ENCODE data around the gene ROR2. TPM values are rescaled to one million over a fixed set of nuclear protein-coding genes. Genes with fewer than 3 reads are reported as not detected.

Gene ROR2
- total RNA-seq, 2 donors from 2014 or later, result 37.2 to 43.9 TPM

GRCh38 chr9:91834740-91835139, 115.3 kb downstream of the ROR2 start:
- TF ChIP-seq POLR2A (IDR thresholded peaks at IDR 0.05), result no peak
- no peak for TF ChIP-seq CTCF (IDR thresholded peaks at IDR 0.05)
- TF ChIP-seq POLR2AphosphoS5 (IDR thresholded peaks at IDR 0.05), result peak; percentile 12
- Histone ChIP-seq H3K27me3 (replicated peaks; ENCODE audit: insufficient read depth) (no peaks in the 10 kb centered on the region), H3K4me1 (replicated peaks) (peaks cover 20% of the 10 kb centered on the region), H3K9me3 (no peaks in the 10 kb centered on the region), H3K27ac (peak overlapping the region in 1 of 2 donors; percentile 93), H3K4me3 (no peak overlapping the region), H3K36me3 (no peaks in the 10 kb centered on the region)
- 11% methylated on average over 3 of the region's 3 CpGs for WGBS
- no peak for DNase-seq (ENCODE audit: low spot score)
- intact Hi-C loops (cut with DNase I), result loop anchor here (5.0 kb wide), 2 partner anchors 38 to 57 kb away; no protein-coding TSS in a partner anchor

- TF ChIP-seq POLR2AphosphoS5 (IDR thresholded peaks at IDR 0.05), result no peak
- TF ChIP-seq POLR2A (IDR thresholded peaks at IDR 0.05), result no peak
- no peak for TF ChIP-seq CTCF (IDR thresholded peaks at IDR 0.05)
- no peaks in the 10 kb centered on the region for H3K9me3 ChIP-seq
- intact Hi-C loops (cut with DNase I), result no loop called here
- WGBS, result 33% methylated on average over 7 of the region's 7 CpGs
- peak overlapping the region; percentile 34 to 37 for H3K27ac ChIP-seq
- peaks cover 20% of the 10 kb centered on the region for H3K4me1 ChIP-seq (replicated peaks)
- H3K27me3 ChIP-seq (replicated peaks; ENCODE audit: insufficient read depth), result no peaks in the 10 kb centered on the region
- H3K4me3 ChIP-seq, result no peak overlapping the region
- H3K36me3 ChIP-seq, result no peaks in the 10 kb centered on the region
- no peak for DNase-seq (ENCODE audit: low spot score)
Measured at GRCh38 chr9:91833878-91834255, 116.2 kb downstream of the ROR2 start.

GRCh38 chr9:91833096-91833877, 116.7 kb downstream of the ROR2 start:
- H3K36me3 ChIP-seq, result no peaks in the 10 kb centered on the region
- no peaks in the 10 kb centered on the region for H3K27me3 ChIP-seq (replicated peaks; ENCODE audit: insufficient read depth)
- intact Hi-C loops (cut with DNase I), result no loop called here
- TF ChIP-seq CTCF (IDR thresholded peaks at IDR 0.05) (no peak), POLR2A (IDR thresholded peaks at IDR 0.05) (no peak), POLR2AphosphoS5 (IDR thresholded peaks at IDR 0.05) (no peak)
- no peak for DNase-seq (ENCODE audit: low spot score)
- WGBS, result 82% methylated on average over 24 of the region's 25 CpGs
- no peaks in the 10 kb centered on the region for H3K9me3 ChIP-seq
- H3K27ac ChIP-seq, result peak overlapping the region; percentile 34 to 37
- peaks cover 20% of the 10 kb centered on the region for H3K4me1 ChIP-seq (replicated peaks)
- H3K4me3 ChIP-seq, result no peak overlapping the region

GRCh38 chr9:91832322-91832721, 117.7 kb downstream of the ROR2 start:
- Histone ChIP-seq H3K9me3 (no peaks in the 10 kb centered on the region), H3K27me3 (replicated peaks; ENCODE audit: insufficient read depth) (no peaks in the 10 kb centered on the region), H3K4me1 (replicated peaks) (peaks cover 16% of the 10 kb centered on the region), H3K4me3 (no peak overlapping the region), H3K36me3 (no peaks in the 10 kb centered on the region), H3K27ac (no peak overlapping the region)
- intact Hi-C loops (cut with DNase I), result no loop called here
- TF ChIP-seq CTCF (IDR thresholded peaks at IDR 0.05), result no peak
- TF ChIP-seq POLR2A (IDR thresholded peaks at IDR 0.05), result no peak
- no peak for TF ChIP-seq POLR2AphosphoS5 (IDR thresholded peaks at IDR 0.05)
- 94% methylated on average over 7 of the region's 7 CpGs for WGBS
- DNase-seq (ENCODE audit: low spot score), result no peak

GRCh38 chr9:91825866-91826265, 124.2 kb downstream of the ROR2 start:
- H3K9me3 ChIP-seq, result no peaks in the 10 kb centered on the region
- no peak overlapping the region for H3K27ac ChIP-seq
- intact Hi-C loops (cut with DNase I), result no loop called here
- DNase-seq (ENCODE audit: low spot score), result no peak
- no peak overlapping the region for H3K4me3 ChIP-seq
- no peaks in the 10 kb centered on the region for H3K27me3 ChIP-seq (replicated peaks; ENCODE audit: insufficient read depth)
- H3K36me3 ChIP-seq, result no peaks in the 10 kb centered on the region
- WGBS, result 94% methylated on average over 8 of the region's 8 CpGs
- TF ChIP-seq POLR2A (IDR thresholded peaks at IDR 0.05) (no peak), CTCF (IDR thresholded peaks at IDR 0.05) (no peak), POLR2AphosphoS5 (IDR thresholded peaks at IDR 0.05) (no peak)
- no peaks in the 10 kb centered on the region for H3K4me1 ChIP-seq (replicated peaks)
